ENCODE data around the gene EEF1G.

The EEF1G gene

DNA sequence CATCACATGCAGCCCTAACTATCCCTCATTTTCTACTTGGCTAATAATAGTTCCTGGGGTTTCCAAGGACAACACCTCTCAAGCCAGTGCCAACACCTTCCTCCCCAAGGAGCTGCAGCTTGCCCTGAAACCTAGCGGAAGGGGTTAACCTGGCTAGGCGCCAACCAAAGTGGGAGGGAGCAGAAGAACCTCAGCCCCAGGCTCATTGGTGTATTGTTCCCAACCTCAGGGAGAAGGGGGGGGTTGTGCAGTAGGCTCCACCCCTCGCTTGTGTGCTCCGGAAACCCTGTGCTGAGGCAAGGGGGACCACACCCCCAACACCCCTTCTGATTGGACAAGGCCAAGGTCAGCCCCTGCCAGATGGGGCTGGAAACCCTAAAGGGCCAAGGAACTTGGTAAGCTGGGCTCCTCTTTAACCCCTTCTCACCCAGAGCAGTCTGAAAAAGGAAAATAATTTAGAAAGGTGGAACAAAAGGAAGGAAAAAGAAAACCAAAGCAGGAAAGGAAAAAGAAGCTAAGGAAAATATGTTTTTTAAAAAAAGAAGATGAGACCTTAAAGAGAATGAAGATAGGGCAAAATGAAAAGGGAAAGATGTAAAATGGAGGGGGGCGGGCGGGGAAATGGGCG, 25.5 kb upstream of the EEF1G start:
- peak overlapping the region; percentile 89 for H3K4me3 ChIP-seq (ENCODE audit: control insufficient read depth, low read depth, low read length)
- peak; percentile 99 for DNase-seq (ENCODE audit: low read depth)
- TF ChIP-seq, protein P1, sequence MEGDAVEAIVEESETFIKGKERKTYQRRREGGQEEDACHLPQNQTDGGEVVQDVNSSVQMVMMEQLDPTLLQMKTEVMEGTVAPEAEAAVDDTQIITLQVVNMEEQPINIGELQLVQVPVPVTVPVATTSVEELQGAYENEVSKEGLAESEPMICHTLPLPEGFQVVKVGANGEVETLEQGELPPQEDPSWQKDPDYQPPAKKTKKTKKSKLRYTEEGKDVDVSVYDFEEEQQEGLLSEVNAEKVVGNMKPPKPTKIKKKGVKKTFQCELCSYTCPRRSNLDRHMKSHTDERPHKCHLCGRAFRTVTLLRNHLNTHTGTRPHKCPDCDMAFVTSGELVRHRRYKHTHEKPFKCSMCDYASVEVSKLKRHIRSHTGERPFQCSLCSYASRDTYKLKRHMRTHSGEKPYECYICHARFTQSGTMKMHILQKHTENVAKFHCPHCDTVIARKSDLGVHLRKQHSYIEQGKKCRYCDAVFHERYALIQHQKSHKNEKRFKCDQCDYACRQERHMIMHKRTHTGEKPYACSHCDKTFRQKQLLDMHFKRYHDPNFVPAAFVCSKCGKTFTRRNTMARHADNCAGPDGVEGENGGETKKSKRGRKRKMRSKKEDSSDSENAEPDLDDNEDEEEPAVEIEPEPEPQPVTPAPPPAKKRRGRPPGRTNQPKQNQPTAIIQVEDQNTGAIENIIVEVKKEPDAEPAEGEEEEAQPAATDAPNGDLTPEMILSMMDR (conservative IDR thresholded peaks at IDR 0.05; ENCODE audit: control insufficient read depth, insufficient read depth, low read depth, low read length): no peak

DNA sequence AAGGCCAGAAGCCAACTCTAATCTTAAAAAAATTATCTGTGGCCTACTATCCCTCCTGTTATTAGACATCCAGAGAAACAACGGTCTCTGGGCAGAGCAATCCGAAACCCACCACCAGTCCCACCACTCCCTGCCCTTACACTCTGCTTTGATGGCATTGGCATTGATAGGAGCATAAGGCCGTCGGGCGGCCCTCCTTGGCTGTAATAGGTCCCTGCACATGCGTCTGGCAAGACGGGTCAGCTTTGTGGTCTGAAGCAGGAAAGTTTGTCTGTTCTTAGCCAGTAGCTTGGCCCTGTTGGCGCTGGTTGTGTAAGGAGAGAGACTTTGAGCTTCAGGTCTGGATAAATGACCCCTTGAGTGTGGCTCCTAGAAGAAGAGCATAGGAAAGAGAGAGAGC, 21.4 kb upstream of the EEF1G start:
- no peak for DNase-seq (ENCODE audit: low read depth)
- TF ChIP-seq, protein P1 (conservative IDR thresholded peaks at IDR 0.05; ENCODE audit: control insufficient read depth, insufficient read depth, low read depth, low read length): no peak
- no peak overlapping the region for H3K4me3 ChIP-seq (ENCODE audit: control insufficient read depth, low read depth, low read length)

GRCh38 chr11:62593434-62594044, 19.8 kb upstream of the EEF1G start:
- no peak overlapping the region for H3K4me3 ChIP-seq (ENCODE audit: control insufficient read depth, low read depth, low read length)
- TF ChIP-seq, protein P1 (conservative IDR thresholded peaks at IDR 0.05; ENCODE audit: control insufficient read depth, insufficient read depth, low read depth, low read length): peak; percentile 66
- peak; percentile 83 for DNase-seq (ENCODE audit: low read depth)

GRCh38 chr11:62592989-62593421, 19.3 kb upstream of the EEF1G start:
- H3K4me3 ChIP-seq (ENCODE audit: control insufficient read depth, low read depth, low read length): no peak overlapping the region
- TF ChIP-seq, protein P1 (conservative IDR thresholded peaks at IDR 0.05; ENCODE audit: control insufficient read depth, insufficient read depth, low read depth, low read length): no peak
- no peak for DNase-seq (ENCODE audit: low read depth)

- TF ChIP-seq, protein P1 (conservative IDR thresholded peaks at IDR 0.05; ENCODE audit: control insufficient read depth, insufficient read depth, low read depth, low read length): no peak
- DNase-seq (ENCODE audit: low read depth): no peak
- peak overlapping the region; percentile 65 for H3K4me3 ChIP-seq (ENCODE audit: control insufficient read depth, low read depth, low read length)
These were observed 18.6 kb upstream of the EEF1G start for GRCh38 chr11:62592146-62592815.

GRCh38 chr11:62591448-62592145, 17.9 kb upstream of the EEF1G start, which contains the start of gene TUT1:
TUT1 (minus strand) TSS chr11:62591523; CDS start chr11:62591485, 38 bp downstream.
- peak within 1 kb of the TSS; percentile 65 for H3K4me3 ChIP-seq (ENCODE audit: control insufficient read depth, low read depth, low read length)
- TF ChIP-seq, protein P1 (conservative IDR thresholded peaks at IDR 0.05; ENCODE audit: control insufficient read depth, insufficient read depth, low read depth, low read length): no peak
- peak; percentile 99 for DNase-seq (ENCODE audit: low read depth)
